HG03280 (cell line): ENCODE results near the gene CTNND2.

ENCODE experiments used
- ATAC-seq: cut with Tn5 transposase; IDR thresholded peaks from one replicate; pipeline ENCODE4 v1.9.1; 2021; ENCODE audit warnings: mild to moderate bottlenecking, moderate library complexity; ENCODE audit not compliant: unreplicated experiment

CTNND2 gene

GRCh38 chr5:11397549-11397948, 506.7 kb downstream of the CTNND2 start:
- ATAC-seq, result no peak

GRCh38 chr5:11396917-11397316, 507.3 kb downstream of the CTNND2 start:
- no peak for ATAC-seq

- ATAC-seq, result no peak
Measured at GRCh38 chr5:11394933-11395332, 509.3 kb downstream of the CTNND2 start.

- no peak for ATAC-seq
Measured at GRCh38 chr5:11390291-11390767, 513.9 kb downstream of the CTNND2 start.

GRCh38 chr5:11387382-11387781, 516.9 kb downstream of the CTNND2 start:
- ATAC-seq, result no peak

- no peak for ATAC-seq
Measured at GRCh38 chr5:11386398-11386797, 517.8 kb downstream of the CTNND2 start.

- ATAC-seq, result no peak
Measured at GRCh38 chr5:11385901-11386293, 518.3 kb downstream of the CTNND2 start.

- ATAC-seq, result no peak
Measured at GRCh38 chr5:11385251-11385900, 518.9 kb downstream of the CTNND2 start.

GRCh38 chr5:11384441-11385250, 519.6 kb downstream of the CTNND2 start:
- ATAC-seq, result no peak

GRCh38 chr5:11383506-11384095, 520.6 kb downstream of the CTNND2 start:
- ATAC-seq, result no peak

GRCh38 chr5:11378461-11378860, 525.8 kb downstream of the CTNND2 start:
- ATAC-seq, result no peak

GRCh38 chr5:11377896-11378295, 526.4 kb downstream of the CTNND2 start:
- no peak for ATAC-seq

- no peak for ATAC-seq
Measured at GRCh38 chr5:11372191-11372590, 532.1 kb downstream of the CTNND2 start.

GRCh38 chr5:11371021-11371420, 533.2 kb downstream of the CTNND2 start:
- no peak for ATAC-seq

- no peak for ATAC-seq
Measured at GRCh38 chr5:11364531-11364930, 539.7 kb downstream of the CTNND2 start.

GRCh38 chr5:11363631-11364178, 540.5 kb downstream of the CTNND2 start:
- no peak for ATAC-seq

GRCh38 chr5:11361768-11362167, 542.5 kb downstream of the CTNND2 start:
- no peak for ATAC-seq

- ATAC-seq, result no peak
Measured at GRCh38 chr5:11357928-11358327, 546.3 kb downstream of the CTNND2 start.

- ATAC-seq, result no peak
Measured at GRCh38 chr5:11355491-11355890, 548.8 kb downstream of the CTNND2 start.

- ATAC-seq, result no peak
Measured at GRCh38 chr5:11346336-11346735, 557.9 kb downstream of the CTNND2 start.

GRCh38 chr5:11335881-11336760, 568.1 kb downstream of the CTNND2 start:
- ATAC-seq, result no peak
